Neural progenitor cell (in vitro differentiated cells): ENCODE measurements around the gene KAZN.

Experiments
- EZH2 ChIP-seq: fragments of 200-600 bp; sonication (generic); IDR thresholded peaks from 2 replicates; pipeline ENCODE4 v1.6.1; 2017; ENCODE audit warnings: antibody characterized with exemption, mild to moderate bottlenecking, moderate library complexity
- TF ChIP-seq, protein P1 (sequence below): fragments of 200-600 bp; sonication (generic); IDR thresholded peaks from 2 replicates; pipeline ENCODE4 v1.5.1; 2017; ENCODE audit warnings: antibody characterized with exemption, mild to moderate bottlenecking

DNA sequence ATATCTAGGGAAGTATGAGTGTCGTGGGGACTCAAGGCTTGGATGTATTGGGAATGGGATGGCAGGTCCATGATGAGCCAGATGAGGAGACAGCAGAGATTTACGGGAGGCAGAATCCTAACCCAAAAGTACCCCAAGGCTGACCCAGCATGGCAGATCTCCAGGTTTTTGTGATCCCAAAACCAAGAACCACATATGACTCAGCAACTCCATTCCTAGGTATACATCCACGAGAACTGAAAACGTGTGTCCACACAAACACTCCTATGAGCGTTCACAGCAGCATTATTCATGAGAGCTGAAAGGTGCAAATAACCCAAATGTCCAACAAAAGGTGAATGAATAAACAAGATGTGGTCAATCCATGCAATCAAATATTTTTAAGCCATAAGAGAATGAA is 201.5 kb downstream of the KAZN start:
- TF ChIP-seq, protein P1, sequence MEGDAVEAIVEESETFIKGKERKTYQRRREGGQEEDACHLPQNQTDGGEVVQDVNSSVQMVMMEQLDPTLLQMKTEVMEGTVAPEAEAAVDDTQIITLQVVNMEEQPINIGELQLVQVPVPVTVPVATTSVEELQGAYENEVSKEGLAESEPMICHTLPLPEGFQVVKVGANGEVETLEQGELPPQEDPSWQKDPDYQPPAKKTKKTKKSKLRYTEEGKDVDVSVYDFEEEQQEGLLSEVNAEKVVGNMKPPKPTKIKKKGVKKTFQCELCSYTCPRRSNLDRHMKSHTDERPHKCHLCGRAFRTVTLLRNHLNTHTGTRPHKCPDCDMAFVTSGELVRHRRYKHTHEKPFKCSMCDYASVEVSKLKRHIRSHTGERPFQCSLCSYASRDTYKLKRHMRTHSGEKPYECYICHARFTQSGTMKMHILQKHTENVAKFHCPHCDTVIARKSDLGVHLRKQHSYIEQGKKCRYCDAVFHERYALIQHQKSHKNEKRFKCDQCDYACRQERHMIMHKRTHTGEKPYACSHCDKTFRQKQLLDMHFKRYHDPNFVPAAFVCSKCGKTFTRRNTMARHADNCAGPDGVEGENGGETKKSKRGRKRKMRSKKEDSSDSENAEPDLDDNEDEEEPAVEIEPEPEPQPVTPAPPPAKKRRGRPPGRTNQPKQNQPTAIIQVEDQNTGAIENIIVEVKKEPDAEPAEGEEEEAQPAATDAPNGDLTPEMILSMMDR: no peak
- no peak for TF ChIP-seq EZH2
